ENCODE data around the gene CP. TPM values are rescaled to one million over a fixed set of nuclear protein-coding genes. Genes with fewer than 3 reads are reported as not detected.
A peak's percentile ranks its signal among the peaks of the same experiment; 100 is the strongest.

CP gene
- total RNA-seq, 1 experiment from 2014 or later, result 6.8 TPM

DNA sequence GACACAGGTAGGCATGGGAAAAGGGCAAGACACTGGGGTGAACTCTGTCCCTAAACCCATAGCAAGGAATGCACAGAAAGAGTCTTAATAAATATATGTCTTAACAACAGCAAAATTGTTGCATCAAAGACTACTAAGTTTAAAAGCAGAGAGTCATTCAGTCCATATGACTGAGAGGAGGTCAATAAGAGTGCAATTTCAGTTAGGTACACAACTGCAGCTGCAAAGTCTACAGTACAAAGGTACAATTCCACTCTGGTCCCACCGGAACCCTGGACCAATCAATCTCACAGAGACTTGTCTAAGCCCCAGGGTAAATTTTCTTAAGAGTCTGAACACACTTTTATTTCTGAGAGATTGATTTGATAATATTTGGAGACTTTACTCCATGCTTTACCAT lies 6.9 kb downstream of the CP start:
- peak overlapping the region; percentile 31 for H3K4me3 Mint-ChIP-seq (ENCODE audit: unreplicated experiment)
- H3K4me3 ChIP-seq (ENCODE audit: low read depth, low read length), result no peak overlapping the region
- H3K9me3 ChIP-seq, result no peaks in the 10 kb centered on the region; the same call in 1 of the 2 replicates
- peaks cover 62% of the 10 kb centered on the region for H3K4me1 ChIP-seq
- H3K36me3 ChIP-seq (ENCODE audit: control insufficient read depth, insufficient read depth, low read length), result no peaks in the 10 kb centered on the region
- H3K27me3 Mint-ChIP-seq (ENCODE audit: insufficient read depth, unreplicated experiment), result no peaks in the 10 kb centered on the region
- CTCF ChIA-PET, result no interaction called here
- no peaks in the 10 kb centered on the region for H3K9me3 Mint-ChIP-seq (ENCODE audit: unreplicated experiment)
- peak; percentile 49 to 58 for DNase-seq
- POLR2A ChIA-PET, result no interaction called here
- H3K4me1 Mint-ChIP-seq (ENCODE audit: low read depth, unreplicated experiment), result peaks cover 38% of the 10 kb centered on the region
- intact Hi-C loops (cut with micrococcal nuclease; ENCODE audit: unreplicated experiment), result loop anchor here (1.0 to 2.0 kb wide), 2 partner anchors 31 to 58 kb away; no protein-coding TSS in a partner anchor
- H3K27me3 ChIP-seq (replicated peaks; ENCODE audit: control insufficient read depth, insufficient read depth, low read length), result no peaks in the 10 kb centered on the region
- H3K27ac Mint-ChIP-seq (ENCODE audit: unreplicated experiment), result peak overlapping the region; percentile 50
- TF ChIP-seq, protein P1, sequence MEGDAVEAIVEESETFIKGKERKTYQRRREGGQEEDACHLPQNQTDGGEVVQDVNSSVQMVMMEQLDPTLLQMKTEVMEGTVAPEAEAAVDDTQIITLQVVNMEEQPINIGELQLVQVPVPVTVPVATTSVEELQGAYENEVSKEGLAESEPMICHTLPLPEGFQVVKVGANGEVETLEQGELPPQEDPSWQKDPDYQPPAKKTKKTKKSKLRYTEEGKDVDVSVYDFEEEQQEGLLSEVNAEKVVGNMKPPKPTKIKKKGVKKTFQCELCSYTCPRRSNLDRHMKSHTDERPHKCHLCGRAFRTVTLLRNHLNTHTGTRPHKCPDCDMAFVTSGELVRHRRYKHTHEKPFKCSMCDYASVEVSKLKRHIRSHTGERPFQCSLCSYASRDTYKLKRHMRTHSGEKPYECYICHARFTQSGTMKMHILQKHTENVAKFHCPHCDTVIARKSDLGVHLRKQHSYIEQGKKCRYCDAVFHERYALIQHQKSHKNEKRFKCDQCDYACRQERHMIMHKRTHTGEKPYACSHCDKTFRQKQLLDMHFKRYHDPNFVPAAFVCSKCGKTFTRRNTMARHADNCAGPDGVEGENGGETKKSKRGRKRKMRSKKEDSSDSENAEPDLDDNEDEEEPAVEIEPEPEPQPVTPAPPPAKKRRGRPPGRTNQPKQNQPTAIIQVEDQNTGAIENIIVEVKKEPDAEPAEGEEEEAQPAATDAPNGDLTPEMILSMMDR (IDR thresholded peaks at IDR 0.05; ENCODE audit: insufficient read depth in 1 of 2, low read depth in 1 of 2, low read length in 1 of 2, severe bottlenecking in 1 of 2, unreplicated experiment in 1 of 2), result no peak
- H3K36me3 Mint-ChIP-seq (ENCODE audit: insufficient read depth, unreplicated experiment), result no peaks in the 10 kb centered on the region
- BruUV-seq (replicated peaks), result no TSS peak

- no peak overlapping the region for H3K27ac Mint-ChIP-seq (ENCODE audit: unreplicated experiment)
- CTCF ChIA-PET, result no interaction called here
- no TSS peak for BruUV-seq (replicated peaks)
- intact Hi-C loops (cut with micrococcal nuclease; ENCODE audit: unreplicated experiment), result loop anchor here (1.0 kb wide), 1 partner anchor 10 kb away; no protein-coding TSS in a partner anchor
- peaks cover 71% of the 10 kb centered on the region for H3K4me1 ChIP-seq
- POLR2A ChIA-PET, result no interaction called here
- no peak overlapping the region for H3K4me3 ChIP-seq (ENCODE audit: low read depth, low read length)
- H3K27me3 ChIP-seq (replicated peaks; ENCODE audit: control insufficient read depth, insufficient read depth, low read length), result no peaks in the 10 kb centered on the region
- TF ChIP-seq, protein P1 (IDR thresholded peaks at IDR 0.05; ENCODE audit: insufficient read depth in 1 of 2, low read depth in 1 of 2, low read length in 1 of 2, severe bottlenecking in 1 of 2, unreplicated experiment in 1 of 2), result no peak
- H3K36me3 Mint-ChIP-seq (ENCODE audit: insufficient read depth, unreplicated experiment), result no peaks in the 10 kb centered on the region
- no peaks in the 10 kb centered on the region for H3K36me3 ChIP-seq (ENCODE audit: control insufficient read depth, insufficient read depth, low read length)
- H3K4me3 Mint-ChIP-seq (ENCODE audit: unreplicated experiment), result no peak overlapping the region
- no peaks in the 10 kb centered on the region for H3K27me3 Mint-ChIP-seq (ENCODE audit: insufficient read depth, unreplicated experiment)
- H3K4me1 Mint-ChIP-seq (ENCODE audit: low read depth, unreplicated experiment), result peaks cover 39% of the 10 kb centered on the region
- H3K9me3 Mint-ChIP-seq (ENCODE audit: unreplicated experiment), result no peaks in the 10 kb centered on the region
- peak in 1 of 2 experiments; percentile 53 for DNase-seq
- no peaks in the 10 kb centered on the region; the same call in 1 of the 2 replicates for H3K9me3 ChIP-seq
Measured at GRCh38 chr3:149212386-149212785, 9.2 kb downstream of the CP start.

DNA sequence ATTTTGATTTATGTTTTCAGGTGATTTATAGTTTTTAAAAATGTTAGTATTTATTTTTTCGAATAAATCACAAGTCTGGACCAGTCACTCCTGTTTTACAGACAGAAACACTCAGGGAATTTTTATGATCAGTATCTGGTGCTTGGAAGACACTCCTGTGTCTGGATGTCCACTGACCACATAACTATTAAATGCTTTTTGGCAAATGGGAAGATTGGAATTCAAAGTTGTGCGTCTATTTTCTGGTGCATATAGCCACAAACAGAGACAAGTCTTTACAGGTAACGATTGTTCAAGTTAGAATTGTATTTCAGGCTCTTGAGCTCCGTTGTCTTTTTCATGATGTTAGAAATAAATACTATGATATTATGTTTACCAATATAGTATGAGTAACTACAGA lies 12.2 kb downstream of the CP start:
- Mint-ChIP-seq H3K36me3 (ENCODE audit: insufficient read depth, unreplicated experiment) (peaks cover 4% of the 10 kb centered on the region), H3K9me3 (ENCODE audit: unreplicated experiment) (no peaks in the 10 kb centered on the region), H3K4me3 (ENCODE audit: unreplicated experiment) (no peak overlapping the region), H3K27me3 (ENCODE audit: insufficient read depth, unreplicated experiment) (no peaks in the 10 kb centered on the region), H3K4me1 (ENCODE audit: low read depth, unreplicated experiment) (peaks cover 23% of the 10 kb centered on the region), H3K27ac (ENCODE audit: unreplicated experiment) (no peak overlapping the region)
- no peak for DNase-seq
- ChIA-PET POLR2A (no interaction called here), CTCF (no interaction called here)
- Histone ChIP-seq H3K4me3 (ENCODE audit: low read depth, low read length) (no peak overlapping the region), H3K27me3 (replicated peaks; ENCODE audit: control insufficient read depth, insufficient read depth, low read length) (no peaks in the 10 kb centered on the region), H3K9me3 (no peaks in the 10 kb centered on the region; the same call in 1 of the 2 replicates), H3K4me1 (peaks cover 49% of the 10 kb centered on the region), H3K36me3 (ENCODE audit: control insufficient read depth, insufficient read depth, low read length) (no peaks in the 10 kb centered on the region)
- TF ChIP-seq, protein P1 (IDR thresholded peaks at IDR 0.05; ENCODE audit: insufficient read depth in 1 of 2, low read depth in 1 of 2, low read length in 1 of 2, severe bottlenecking in 1 of 2, unreplicated experiment in 1 of 2), result no peak
- BruUV-seq (replicated peaks), result no TSS peak
- intact Hi-C loops (cut with micrococcal nuclease; ENCODE audit: unreplicated experiment), result no loop called here
